Measurements from ENCODE around the gene CACNA2D2.

Gene CACNA2D2

DNA sequence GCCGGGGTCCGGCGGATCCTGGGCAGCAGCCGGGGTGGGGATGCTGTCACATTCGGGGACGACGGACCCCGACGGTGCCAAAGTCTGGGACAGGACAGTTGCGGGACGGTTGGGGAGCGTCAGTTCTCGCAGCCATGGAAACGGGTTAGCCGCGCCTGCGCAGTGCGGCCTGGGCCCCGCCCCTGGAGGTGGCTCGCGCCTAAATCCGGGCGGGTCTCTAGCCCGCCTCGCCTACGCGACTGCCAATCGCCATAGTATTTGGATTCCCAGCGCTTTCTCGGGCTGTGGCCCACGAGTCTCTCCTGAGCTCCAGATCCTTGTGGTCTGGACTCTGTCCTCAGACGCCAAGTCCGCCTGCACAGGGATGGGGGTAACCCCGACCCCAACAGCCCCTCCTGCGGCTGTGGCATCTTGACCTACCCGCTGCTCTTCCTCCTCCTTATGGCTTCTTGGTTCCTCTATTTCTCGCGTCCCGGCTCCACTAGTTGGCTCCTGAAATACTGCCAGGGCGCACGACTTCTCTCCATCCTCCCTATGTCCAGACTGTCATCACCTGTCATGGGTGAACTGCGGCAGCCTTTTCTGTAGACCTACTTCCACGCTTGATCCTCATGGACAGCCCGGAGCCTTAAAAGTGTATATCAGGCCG is 157.7 kb downstream of the CACNA2D2 start, which contains the start of gene ZMYND10:
Gene ZMYND10, minus strand, starts transcription at position 147 of the 649 bp plus-strand sequence. CDS start 153 bp downstream, outside the sequence.
- DNase-seq (ENCODE audit: low read depth), result peak; percentile 66

DNA sequence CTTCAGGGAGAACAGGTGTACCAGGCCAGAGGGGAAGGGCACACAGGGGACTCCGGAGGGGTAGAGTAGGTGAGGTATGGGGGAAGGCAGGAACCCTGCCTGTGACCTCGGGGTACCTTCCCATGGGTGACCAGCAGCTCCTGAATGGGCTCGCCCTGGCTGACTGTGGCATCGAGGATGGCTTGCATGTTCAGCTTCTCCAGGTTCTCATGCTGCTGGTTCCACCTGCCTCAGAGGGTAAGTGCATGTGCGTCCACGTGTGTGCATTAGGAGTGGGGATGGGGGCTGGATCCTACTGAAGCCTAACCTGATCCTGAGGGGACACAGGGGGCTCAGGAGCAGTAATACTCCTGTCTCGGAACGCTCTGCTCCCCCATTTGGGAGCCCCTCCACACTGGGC is 158.4 kb downstream of the CACNA2D2 start:
- no peak for DNase-seq (ENCODE audit: low read depth)

DNA sequence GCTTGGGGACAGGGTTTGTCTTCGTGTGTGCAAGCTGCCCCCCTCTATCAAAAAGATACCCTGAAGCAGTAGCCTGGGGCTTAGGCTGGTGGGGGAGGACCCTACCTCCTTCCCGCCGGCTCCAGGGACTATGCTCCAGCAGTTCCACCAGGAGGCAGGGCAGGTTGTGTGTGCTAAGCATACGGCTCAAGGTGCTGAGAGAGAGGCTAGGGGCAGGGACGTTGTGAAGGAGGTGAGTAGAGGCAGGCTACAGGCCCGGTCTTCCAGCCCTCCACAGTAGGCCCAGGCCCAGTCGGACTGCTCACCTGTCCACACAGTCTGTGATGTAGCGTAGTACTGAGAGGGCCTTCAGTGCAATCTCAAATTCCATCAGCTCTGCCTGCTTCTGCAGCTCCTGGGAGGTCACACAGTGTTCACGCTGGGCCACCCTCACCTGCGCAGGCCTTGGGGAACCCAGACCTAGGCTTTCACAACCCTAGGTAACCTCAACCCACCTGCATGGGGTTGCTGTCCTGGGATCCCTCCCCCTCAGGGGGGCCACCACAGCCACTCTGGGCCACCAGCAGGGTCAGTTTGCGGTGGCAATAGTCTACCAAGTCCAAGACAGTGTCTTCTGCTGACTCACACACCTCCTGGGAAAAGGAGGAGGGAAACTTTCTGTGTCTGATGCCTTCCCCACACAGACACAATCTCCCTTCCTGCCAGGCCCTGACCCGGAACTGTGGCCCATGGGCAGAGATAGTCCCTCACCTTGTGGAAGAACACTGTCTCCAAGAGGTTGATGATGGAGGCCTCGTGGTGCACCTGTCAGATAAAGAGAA is 160.4 kb downstream of the CACNA2D2 start:
- DNase-seq (ENCODE audit: low read depth), result no peak

DNA sequence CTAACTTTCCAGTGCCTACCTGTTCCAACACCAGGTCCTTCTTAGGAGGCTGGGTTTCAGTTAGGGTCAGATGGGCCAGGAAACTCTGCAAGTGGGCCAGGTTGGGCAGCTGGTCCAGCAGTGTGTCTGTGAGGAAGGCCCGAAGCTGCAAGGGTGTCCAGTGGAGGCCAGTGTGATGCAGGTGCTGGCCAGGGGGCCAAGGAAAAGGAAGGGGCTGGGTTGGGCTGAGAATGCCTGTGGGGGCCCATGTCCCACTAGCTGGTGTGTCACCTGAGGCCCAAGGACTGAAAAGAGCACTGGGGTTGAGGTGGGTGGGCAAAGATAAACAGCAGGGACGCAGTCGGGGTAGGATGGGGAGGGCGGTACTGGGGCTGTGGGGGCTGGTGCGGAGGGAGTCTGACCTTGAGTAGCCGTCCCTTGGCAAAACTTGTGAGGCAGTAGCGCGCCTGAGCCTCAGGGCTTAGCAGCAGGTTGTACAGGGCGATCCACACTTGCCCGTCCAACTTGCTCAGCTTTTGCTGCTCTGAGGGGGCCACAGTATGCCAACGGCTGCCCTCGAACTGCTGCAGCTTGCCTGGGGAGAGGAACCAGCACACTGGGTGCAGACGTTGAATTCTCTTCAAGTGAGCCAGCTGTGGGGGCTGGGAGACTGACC is 161.3 kb downstream of the CACNA2D2 start:
- DNase-seq (ENCODE audit: low read depth), result no peak

DNA sequence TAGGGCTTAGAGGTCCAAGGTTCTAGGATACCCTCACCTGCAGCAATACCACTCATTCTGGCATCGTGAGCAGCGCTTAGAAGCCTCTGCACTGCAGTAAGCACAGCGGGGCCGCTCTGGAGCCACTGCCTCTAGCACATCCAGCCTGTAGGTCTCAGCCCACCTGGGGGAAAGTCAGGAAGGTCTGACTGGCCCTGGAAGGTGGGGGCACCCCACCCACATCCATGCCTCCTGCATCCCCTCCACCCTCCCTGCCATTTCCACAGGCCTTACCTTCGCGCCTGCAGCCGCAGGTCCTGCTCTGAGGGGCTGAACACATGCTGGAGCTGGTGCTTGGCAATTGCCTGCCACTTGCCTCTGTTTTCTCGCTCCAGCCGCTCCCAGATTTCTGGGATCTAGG is 161.9 kb downstream of the CACNA2D2 start:
- DNase-seq (ENCODE audit: low read depth), result no peak

DNA sequence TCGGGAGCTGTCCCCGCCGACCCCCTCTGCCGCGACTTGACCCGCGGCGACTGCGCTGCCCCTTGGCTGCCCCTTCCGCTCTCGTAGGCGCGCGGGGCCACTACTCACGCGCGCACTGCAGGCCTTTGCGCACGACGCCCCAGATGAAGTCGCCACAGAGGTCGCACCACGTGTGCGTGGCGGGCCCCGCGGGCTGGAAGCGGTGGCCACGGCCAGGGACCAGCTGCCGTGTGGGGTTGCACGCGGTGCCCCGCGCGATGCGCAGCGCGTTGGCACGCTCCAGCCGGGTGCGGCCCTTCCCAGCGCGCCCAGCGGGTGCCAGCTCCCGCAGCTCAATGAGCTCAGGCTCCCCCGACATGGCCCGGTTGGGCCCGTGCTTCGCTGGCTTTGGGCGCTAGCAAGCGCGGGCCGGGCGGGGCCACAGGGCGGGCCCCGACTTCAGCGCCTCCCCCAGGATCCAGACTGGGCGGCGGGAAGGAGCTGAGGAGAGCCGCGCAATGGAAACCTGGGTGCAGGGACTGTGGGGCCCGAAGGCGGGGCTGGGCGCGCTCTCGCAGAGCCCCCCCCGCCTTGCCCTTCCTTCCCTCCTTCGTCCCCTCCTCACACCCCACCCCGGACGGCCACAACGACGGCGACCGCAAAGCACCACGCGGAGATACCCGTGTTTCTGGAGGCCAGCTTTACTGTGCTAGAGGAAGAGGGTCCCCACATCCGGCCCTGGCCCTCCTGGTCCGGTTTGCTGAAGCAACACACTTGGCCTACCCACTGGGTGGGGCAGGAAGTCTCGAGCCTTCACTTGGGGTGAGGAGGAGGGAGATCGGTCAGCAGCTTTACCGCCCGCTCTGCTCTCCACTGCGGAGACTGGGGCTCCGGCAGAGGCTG is 162.7 kb downstream of the CACNA2D2 start, which contains the start of gene RASSF1:
Gene RASSF1, minus strand, starts transcription at position 389 of the 882 bp plus-strand sequence. Its CDS starts 31 bp downstream, at position 358.
- DNase-seq (ENCODE audit: low read depth), result peak; percentile 80

DNA sequence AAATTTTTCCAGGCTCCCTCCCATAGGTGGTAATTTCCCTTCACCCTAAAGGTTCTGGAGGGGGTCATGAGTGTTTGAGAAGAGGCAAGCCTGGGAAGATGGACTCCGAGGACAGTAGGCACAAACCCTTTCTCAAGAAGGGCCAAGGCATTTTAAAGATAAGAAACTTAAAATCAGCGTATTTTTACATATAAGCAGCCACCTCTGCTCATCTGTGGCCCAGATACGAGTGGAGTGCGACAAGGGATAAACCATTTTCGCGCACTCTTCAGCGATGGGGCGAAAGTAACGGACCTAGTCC is 163.3 kb downstream of the CACNA2D2 start:
- DNase-seq (ENCODE audit: low read depth), result no peak

DNA sequence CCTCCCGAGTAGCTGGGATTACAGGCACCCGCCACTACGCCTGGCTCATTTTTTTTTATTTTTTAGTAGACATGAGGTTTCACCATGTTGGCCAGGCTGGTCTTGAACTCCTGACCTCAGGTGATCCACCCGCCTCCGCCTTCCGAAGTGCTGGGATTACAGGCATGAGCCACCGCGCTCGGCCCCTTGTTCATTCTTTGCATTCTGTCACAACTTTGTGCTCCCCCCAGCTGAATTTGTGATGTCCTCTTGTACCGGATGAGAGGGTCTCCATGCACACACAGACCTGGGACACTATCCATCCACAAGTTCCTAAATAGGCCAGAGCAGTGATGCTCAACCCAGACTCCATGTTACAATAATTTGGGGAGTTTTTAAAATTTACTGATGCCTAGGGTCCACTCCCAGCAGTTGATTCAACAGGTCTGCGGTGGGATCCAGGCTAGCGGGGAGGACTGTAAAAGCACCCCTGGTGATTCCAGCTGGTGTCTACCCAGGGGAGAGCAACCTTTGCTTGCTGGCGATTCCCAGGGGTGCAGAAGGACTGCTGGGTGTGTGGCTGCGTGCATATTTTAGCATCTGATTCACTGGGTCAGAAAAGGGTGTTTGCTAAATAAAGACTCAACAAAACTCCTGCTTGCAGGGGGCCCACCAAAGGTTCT is 163.8 kb downstream of the CACNA2D2 start:
- peak; percentile 79 for DNase-seq (ENCODE audit: low read depth)

DNA sequence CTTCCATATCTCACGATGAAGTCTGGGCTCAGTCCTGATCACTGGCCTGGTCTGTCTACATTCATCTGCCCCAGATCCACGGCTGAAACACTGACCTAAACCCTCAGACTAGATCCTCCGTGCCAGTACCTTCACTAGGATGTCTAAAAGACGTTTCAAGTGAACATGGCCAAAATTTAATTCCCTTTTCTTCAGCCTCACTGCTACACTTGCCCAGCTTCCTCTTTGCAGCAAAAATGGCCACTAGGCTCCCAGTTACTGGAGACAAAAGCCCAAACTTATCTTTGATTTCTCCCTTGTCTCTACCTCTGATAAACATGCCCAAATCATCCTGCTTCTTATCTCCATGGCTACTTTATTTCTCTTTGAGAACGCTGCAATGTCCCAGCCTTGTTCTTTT is 164.5 kb downstream of the CACNA2D2 start:
- no peak for DNase-seq (ENCODE audit: low read depth)

DNA sequence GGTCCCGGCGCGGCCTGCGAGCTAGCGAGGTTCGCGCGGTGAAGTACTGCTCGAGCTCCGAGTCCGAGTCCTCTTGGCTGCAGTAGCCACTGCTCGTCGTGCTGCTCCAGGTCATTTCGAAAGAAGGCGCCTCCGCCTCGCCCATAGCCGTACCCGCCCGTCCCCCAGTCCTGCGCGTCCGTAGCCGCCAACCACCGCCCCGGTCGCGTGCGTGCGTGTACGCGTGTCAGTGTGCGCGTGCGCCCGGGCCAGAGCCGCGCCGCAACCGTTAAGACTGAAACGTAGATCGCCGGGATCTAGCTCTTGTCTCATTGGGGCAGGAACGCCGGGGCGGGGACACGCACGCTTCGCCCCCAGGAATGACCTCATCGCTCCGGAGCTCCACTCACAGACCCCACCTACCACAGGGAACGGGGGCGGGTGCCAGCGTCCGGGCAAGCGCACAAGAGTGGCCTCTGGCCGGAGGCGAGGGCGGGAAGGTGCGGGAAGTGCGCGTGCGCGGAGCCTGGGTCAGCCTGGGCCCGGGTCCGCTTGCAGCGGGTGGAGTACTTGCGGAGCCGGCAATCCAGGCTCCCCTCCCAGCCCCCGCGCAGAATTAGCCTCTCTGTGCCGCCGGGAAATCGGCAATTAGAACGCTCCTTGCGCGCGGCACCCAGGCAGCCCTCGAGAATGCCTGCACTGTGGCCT is 166.1 kb downstream of the CACNA2D2 start:
- DNase-seq (ENCODE audit: low read depth), result peak; percentile 100

DNA sequence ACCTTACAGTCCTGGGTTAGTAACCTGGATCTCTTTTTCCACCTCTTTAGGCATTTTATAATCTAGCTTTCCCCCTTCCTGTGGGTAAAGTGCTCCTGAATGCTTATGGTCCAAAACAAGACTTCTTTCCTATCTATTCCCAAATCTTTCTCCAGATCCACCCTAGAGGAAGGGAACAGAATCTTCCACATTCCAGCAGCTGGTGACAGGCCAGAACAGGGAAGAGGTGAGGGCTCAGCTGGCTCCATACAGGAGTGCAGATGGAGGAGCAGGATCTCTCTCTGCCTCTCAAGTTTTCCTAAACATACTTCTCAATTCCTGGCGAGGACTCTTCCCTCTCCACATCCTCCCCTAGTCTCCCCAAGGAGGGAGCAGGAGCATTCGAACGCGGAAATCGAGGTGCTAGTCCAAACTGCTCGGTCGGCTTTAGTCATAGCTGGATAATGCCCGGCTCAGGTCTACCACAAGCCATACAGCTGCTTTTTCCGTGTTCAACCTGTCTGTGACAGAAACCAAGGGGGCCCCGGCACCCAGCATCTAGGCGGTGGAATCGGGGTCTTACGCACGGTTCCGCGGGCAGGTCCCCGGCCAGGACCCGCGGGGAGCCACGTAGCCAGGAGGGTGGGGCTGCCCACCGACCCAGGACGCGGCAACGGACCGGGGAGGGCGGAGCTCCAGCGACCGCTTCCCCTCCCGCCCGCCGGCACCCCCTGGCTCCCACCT is 166.8 kb downstream of the CACNA2D2 start:
- DNase-seq (ENCODE audit: low read depth), result peak; percentile 49

DNA sequence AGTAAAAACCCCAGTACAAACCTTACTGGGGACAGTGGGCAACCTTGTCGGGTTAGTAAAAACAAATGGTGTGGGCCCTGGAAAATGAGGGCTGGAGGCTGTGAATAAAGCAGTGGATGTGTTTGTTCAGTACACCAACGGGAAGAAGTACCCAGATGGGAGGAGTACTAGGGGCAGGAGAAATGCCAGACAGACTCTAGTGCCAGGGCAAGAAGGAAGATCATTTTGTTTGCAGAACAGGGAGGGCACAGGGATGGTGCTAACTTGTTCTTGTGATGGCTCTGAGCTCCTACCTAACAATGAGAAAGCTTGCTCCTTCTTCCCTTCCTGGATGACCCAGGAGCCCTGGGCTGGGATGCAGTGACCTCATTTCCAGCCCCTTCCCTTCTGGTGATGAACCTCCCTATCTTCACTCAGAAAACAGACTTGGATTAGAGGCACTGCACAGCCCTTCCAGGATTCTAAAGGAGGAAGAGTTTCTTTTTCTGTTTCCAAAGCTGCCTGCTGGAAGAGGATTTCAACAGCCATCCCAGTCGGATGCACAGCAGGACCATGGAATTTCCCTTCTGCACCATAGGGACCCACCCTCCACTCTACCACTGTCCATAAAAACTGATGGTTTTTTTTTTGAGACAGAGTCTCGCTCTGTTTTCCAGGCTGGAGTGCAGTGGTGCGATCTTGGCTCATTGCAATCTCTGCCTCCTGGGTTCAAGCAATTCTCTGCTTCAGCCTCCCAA is 168.9 kb downstream of the CACNA2D2 start:
- peak; percentile 27 for DNase-seq (ENCODE audit: low read depth)

DNA sequence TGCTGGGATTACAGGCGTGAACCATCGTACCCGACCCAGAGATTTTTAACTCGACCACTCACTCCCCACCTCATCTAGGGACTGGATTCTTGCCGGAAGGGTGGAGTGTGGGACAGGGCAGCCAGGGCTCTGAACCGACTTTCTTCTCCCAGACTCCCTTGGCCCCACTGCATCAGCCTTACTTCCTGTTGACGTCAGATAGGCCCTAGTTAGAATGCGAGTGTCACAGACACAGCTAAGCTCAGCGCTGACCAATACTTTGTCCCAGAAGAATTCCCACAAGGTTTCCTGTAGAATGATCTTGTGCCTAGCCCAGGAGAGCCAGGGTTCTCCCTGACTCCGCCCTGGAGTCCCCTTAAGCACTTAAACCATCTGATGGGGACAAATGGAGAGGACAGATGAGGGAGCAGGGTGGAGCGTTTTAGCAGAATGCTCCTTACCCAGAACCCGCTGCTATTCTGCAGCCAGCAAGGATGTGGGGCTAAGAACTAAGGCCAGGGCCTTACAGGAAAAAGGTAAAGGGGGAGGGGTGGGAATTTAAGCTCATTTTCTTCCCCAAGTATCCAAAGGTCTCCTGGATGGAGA is 169.6 kb downstream of the CACNA2D2 start:
- DNase-seq (ENCODE audit: low read depth), result peak; percentile 81

DNA sequence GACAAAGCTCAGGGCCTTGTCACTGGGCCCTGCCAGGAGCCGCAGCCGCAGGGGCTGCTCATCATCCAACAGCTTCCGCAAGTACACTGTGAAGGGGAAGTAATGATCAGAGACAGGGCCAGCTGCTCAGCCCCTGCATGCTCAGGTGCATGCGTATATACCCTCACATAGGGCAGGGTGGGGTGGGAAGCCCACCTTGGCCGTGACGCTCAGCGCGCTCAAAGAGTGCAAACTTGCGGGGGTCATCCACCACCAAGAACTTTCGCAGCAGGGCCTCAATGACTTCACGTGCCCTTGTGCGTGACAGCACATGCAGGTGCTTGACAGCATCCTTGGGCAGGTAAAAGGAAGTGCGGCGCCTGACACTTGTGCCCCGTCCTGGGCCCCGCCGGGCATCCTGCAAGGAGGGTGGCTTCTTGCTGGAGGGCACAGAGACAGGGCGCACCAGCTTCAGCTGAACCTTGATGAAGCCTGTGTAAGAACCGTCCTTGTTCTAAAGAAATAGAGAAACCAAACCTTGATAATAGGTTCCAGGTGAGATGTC is 172.0 kb downstream of the CACNA2D2 start:
- no peak for DNase-seq (ENCODE audit: low read depth)

DNA sequence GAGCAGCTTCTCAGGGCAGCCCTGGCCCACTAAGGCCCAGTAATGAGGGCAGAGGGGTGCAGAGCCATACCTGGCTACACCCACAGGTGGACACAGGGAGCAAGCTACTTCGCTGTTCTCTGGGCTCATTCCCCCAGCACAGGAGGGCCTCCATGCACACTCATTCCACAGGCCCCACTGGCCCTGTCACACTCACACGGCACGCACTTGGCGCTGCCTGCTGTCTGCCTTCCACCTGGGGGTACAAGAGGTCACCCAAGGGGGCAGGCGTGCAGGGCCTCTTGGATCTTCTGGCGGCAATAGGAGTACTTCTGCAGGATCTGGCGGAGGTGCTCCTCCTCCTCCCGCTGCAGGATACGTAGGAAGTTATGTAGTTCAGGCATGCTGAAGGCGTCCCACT is 173.1 kb downstream of the CACNA2D2 start:
- DNase-seq (ENCODE audit: low read depth), result no peak

DNA sequence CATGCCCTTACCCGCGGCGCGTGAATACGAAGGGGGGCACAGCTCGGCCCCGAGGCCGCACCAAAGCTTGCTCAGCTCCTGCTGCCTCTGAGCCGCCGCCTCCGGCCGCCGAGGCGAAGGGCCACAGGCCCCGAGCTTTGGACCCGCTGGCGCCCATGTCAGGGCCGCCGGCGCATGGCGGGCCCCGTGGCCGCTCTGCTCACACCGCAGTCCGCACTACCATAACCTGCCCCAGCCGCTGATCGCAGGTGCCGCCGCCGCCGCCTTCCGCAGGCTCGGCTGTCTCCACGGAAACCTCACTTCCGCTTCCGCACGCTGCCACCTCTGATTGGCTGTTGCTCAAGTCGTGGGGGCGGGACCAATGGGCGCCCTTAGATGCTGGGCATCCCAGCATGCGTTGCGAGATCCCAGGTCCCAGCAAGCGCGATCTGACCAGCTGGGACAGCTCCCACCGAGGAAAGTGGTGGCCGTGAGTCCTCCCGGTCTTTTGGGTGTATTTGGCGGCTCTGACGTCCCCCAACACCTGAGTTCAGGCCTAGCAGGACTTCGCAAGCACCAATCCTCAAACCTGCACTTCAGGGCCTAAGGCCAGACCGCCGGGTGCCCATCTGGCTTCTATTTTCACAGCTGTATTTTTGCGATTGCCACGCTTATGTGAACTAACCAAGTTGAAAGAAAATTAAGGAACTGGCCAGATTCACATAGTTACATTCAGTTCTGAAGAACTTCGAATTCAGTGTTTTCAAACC is 175.3 kb downstream of the CACNA2D2 start, which contains the start of gene TUSC2:
Gene TUSC2, minus strand, starts transcription at position 281 of the 749 bp plus-strand sequence. Its CDS starts 124 bp downstream, at position 157.
- peak; percentile 96 for DNase-seq (ENCODE audit: low read depth)

DNA sequence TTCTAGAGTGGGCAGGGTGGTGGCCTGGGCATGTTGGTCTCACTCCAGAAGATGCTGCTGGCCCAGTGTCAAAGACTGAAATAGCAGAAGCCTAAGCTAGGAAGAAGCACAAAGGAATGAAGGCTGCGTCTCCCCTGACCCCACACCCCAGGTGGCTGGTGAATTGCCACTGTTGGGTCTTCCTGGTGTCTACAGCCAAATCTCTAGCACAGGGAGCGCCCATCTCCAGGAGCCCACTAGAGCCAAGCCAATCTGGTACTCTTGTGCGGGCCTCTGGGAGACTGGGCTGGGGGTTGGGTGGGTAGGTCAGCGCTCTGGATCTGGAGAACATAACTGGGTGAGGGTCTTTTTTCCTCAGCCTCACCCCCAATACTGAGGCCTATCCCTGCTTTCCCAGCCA is 176.3 kb downstream of the CACNA2D2 start:
- no peak for DNase-seq (ENCODE audit: low read depth)

DNA sequence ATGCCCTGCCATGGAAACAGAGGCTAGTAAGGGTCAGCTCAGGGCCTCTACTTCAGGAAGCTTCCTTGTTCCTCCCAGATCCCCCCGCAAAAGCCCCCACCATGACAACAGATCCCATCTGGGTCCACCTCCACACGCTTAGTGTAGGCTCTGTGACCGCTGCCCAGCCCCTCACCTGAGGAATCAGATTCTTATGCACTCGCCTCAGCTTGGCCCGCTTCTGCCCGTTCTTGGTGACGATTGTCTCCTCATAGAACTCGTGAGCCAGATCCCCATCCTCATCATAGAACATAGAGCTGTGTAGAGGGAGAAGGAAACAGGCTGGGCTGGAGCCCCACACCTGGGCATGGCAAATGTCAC is 177.3 kb downstream of the CACNA2D2 start:
- no peak for DNase-seq (ENCODE audit: low read depth)
